Gastroesophageal sphincter (tissue), 3 donors: Measurements from ENCODE around the gene OR51G1.

Source experiments
- CTCF ChIP-seq, 4 experiments: fragments of 200-600 bp in 2 of 4; fragments of 450-650 bp in 2 of 4; sonication (generic) in 1 of 4; IDR thresholded peaks; one replicate each; pipeline ENCODE4 v1.5.1; 2017 to 2019; ENCODE audit warnings: antibody characterized with exemption in 4 of 4, mild to moderate bottlenecking in 2 of 4, moderate library complexity in 2 of 4
- POLR2A ChIP-seq, 2 donors: fragments of 450-650 bp; IDR thresholded peaks; one replicate each; pipeline ENCODE4 v1.6.1; 2017; ENCODE audit warnings: antibody characterized with exemption in 2 of 2, mild to moderate bottlenecking in 2 of 2, moderate library complexity in 1 of 2
- POLR2AphosphoS5 ChIP-seq: sonication (generic); formaldehyde crosslinking; IDR thresholded peaks from one replicate; pipeline ENCODE4 v1.6.1; 2017; ENCODE audit warnings: antibody characterized with exemption

DNA sequence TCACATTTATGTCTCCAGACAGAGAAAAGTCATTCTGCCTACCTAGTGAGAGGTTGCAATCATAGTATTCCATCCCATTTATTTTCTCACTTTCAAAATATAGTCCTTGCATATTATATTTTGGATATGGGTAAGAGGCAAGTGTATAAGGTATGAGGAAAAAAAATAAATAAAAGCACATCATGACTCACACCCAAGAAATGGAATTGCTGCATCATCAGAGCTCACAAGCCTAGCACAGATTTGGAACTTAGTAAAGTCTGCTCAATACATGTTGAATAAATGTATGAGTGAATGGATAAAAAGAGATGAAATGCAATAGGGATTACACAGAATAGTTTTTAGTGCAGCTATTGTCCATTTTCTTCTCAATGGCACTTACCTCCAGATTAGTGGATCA is 2.5 kb upstream of the OR51G1 start:
- TF ChIP-seq POLR2AphosphoS5 (no peak), CTCF (IDR thresholded peaks at IDR 0.05) (no peak), POLR2A (IDR thresholded peaks at IDR 0.05) (no peak)
